Mesenchymal stem cell (in vitro differentiated cells and primary cell): Measurements from ENCODE around the gene PIKFYVE.
A peak's percentile ranks its signal among the peaks of the same experiment; 100 is the strongest.

Experiments used
- DNase-seq: peaks from one replicate; pipeline ENCODE4 v3.0.0-alpha.2; 2013
- H2AFZ ChIP-seq: one replicate; pipeline ENCODE4 v1.6.1; 2013; ENCODE audit warnings: low read depth, mild to moderate bottlenecking, control low read depth, inconsistent platforms, low read length, moderate library complexity
- H2AK5ac ChIP-seq: 2 replicates; pipeline ENCODE4 v1.6.1; 2013; ENCODE audit warnings: low read length, moderate library complexity, mild to moderate bottlenecking, inconsistent platforms; ENCODE audit not compliant: severe bottlenecking
- H2BK120ac ChIP-seq: one replicate; pipeline ENCODE4 v1.6.1; 2013; ENCODE audit warnings: low read depth, mild to moderate bottlenecking, inconsistent platforms, low read length, moderate library complexity
- H2BK12ac ChIP-seq, 2 experiments: one replicate each; pipeline ENCODE4 v1.6.1; 2013; ENCODE audit warnings: inconsistent platforms in 2 of 2, low read length in 2 of 2, mild to moderate bottlenecking in 2 of 2, moderate library complexity in 2 of 2, control low read depth in 1 of 2
- H2BK15ac ChIP-seq: one replicate; pipeline ENCODE4 v1.6.1; 2013; ENCODE audit warnings: mild to moderate bottlenecking, low read depth, inconsistent platforms; ENCODE audit not compliant: poor library complexity, severe bottlenecking
- H2BK5ac ChIP-seq: 2 replicates; pipeline ENCODE4 v1.6.1; 2013; ENCODE audit warnings: low read depth, mild to moderate bottlenecking, low read length, control low read depth, inconsistent platforms; ENCODE audit not compliant: poor library complexity, severe bottlenecking
- H3K14ac ChIP-seq, 2 experiments: one replicate each; pipeline ENCODE4 v1.6.1; 2013; ENCODE audit warnings: inconsistent platforms in 2 of 2, low read length in 2 of 2, control low read depth in 1 of 2, mild to moderate bottlenecking in 1 of 2, moderate library complexity in 1 of 2
- H3K18ac ChIP-seq, 2 experiments: one replicate each; pipeline ENCODE4 v1.6.1; 2013; ENCODE audit warnings: inconsistent platforms in 2 of 2, low read length in 2 of 2, control low read depth in 1 of 2, low read depth in 1 of 2, mild to moderate bottlenecking in 1 of 2
- H3K23ac ChIP-seq, 2 experiments: one replicate each; pipeline ENCODE4 v1.6.1; 2013; ENCODE audit warnings: inconsistent platforms in 2 of 2, low read length in 2 of 2, mild to moderate bottlenecking in 2 of 2, moderate library complexity in 2 of 2, control low read depth in 1 of 2
- H3K27ac ChIP-seq: 2 replicates; pipeline ENCODE4 v1.5.1; 2013; ENCODE audit warnings: mild to moderate bottlenecking, moderate library complexity, low read length, control low read depth, inconsistent platforms; ENCODE audit not compliant: poor library complexity, severe bottlenecking
- H3K27me3 ChIP-seq, 2 experiments: 2 replicates each; pipeline versions ENCODE4 v1.6.1 to v1.7.0; 2013; ENCODE audit warnings: low read length in 2 of 2, mild to moderate bottlenecking in 2 of 2, moderate library complexity in 2 of 2, control low read depth in 1 of 2, inconsistent platforms in 1 of 2; ENCODE audit not compliant: control insufficient read depth in 1 of 2, insufficient read depth in 1 of 2
- H3K36me3 ChIP-seq, 2 experiments: 2 replicates each; pipeline versions ENCODE4 v1.6.1 to v1.7.0; 2013; ENCODE audit warnings: low read length in 2 of 2, control low read depth in 1 of 2, inconsistent platforms in 1 of 2, low read depth in 1 of 2, mild to moderate bottlenecking in 1 of 2; ENCODE audit not compliant: insufficient read depth in 2 of 2, control insufficient read depth in 1 of 2
- H3K4ac ChIP-seq, 2 experiments: one replicate each; pipeline ENCODE4 v1.6.1; 2013; ENCODE audit warnings: inconsistent platforms in 2 of 2, low read length in 2 of 2, mild to moderate bottlenecking in 2 of 2, moderate library complexity in 2 of 2, control low read depth in 1 of 2, low read depth in 1 of 2
- H3K4me1 ChIP-seq: 2 replicates; pipeline ENCODE4 v1.6.1; 2013; ENCODE audit warnings: low read depth, low read length, control low read depth; ENCODE audit not compliant: control insufficient read depth, insufficient read depth
- H3K4me2 ChIP-seq: 2 replicates; pipeline ENCODE4 v1.6.1; 2013; ENCODE audit warnings: low read length, mild to moderate bottlenecking, inconsistent platforms; ENCODE audit not compliant: poor library complexity, severe bottlenecking
- H3K4me3 ChIP-seq, 2 experiments: 2 replicates each; pipeline versions ENCODE4 v1.5.1 to v1.7.0; 2013; ENCODE audit warnings: low read length in 2 of 2, mild to moderate bottlenecking in 2 of 2, control low read depth in 1 of 2, low read depth in 1 of 2; ENCODE audit not compliant: insufficient read depth in 1 of 2
- H3K79me1 ChIP-seq: replicated peaks from 2 replicates; pipeline ENCODE4 v1.6.1; 2013; ENCODE audit warnings: mild to moderate bottlenecking, control low read depth, low read length, inconsistent platforms; ENCODE audit not compliant: poor library complexity, severe bottlenecking
- H3K9ac ChIP-seq: 2 replicates; pipeline ENCODE4 v1.7.0; 2013; ENCODE audit warnings: mild to moderate bottlenecking, low read length, moderate library complexity
- H3K9me3 ChIP-seq: 2 replicates; pipeline ENCODE4 v1.7.0; 2013; ENCODE audit warnings: mild to moderate bottlenecking, low read length; ENCODE audit not compliant: control insufficient read depth
- H4K8ac ChIP-seq: one replicate; pipeline ENCODE4 v1.6.1; 2013; ENCODE audit warnings: inconsistent platforms, mild to moderate bottlenecking, low read length, moderate library complexity
- H4K91ac ChIP-seq: one replicate; pipeline ENCODE4 v1.6.1; 2013; ENCODE audit warnings: mild to moderate bottlenecking, low read length, inconsistent platforms
- WGBS: methylation state at CpG from one replicate; pipeline ENCODE4 v1.1.7; 2013; ENCODE audit warnings: mixed read lengths; 5-methylcytosine and 5-hydroxymethylcytosine counted together

The PIKFYVE gene

DNA sequence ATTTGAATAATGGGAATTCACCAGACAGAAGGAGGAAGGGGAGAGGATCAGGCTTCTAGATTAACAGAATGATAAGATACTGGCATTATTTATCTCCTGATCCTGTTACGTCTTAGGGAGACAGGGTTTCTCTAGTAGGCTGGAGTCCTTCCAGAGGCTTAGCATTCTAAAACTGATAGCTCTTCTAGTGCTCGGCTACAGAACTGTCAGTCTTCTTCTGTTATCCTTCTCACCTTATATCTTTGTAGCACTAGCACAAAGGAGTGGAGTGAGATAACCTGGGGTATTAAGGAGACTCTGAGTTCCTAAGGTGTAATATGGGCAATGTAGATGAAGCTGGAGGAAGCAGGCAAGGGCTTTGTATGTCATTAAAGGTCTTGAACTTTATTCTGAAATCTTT is 52.1 kb downstream of the PIKFYVE start:
- H2BK120ac ChIP-seq, result no peak overlapping the region
- no peak for DNase-seq
- H2AFZ ChIP-seq, result no peak overlapping the region
- H3K4ac ChIP-seq, result no peak overlapping the region
- peaks cover 1% of the 10 kb centered on the region for H3K4me1 ChIP-seq
- H3K36me3 ChIP-seq, result peaks cover 10 to 30% of the 10 kb centered on the region in 2 experiments
- H2BK12ac ChIP-seq, result no peak overlapping the region
- H3K27ac ChIP-seq, result no peak overlapping the region
- no peak overlapping the region for H3K4me3 ChIP-seq
- H4K8ac ChIP-seq, result no peak overlapping the region
- H3K18ac ChIP-seq, result no peak overlapping the region
- 100% methylated on average over 1 of the region's 2 CpGs for WGBS
- H3K9me3 ChIP-seq, result no peaks in the 10 kb centered on the region
- no peak overlapping the region for H3K9ac ChIP-seq
- H4K91ac ChIP-seq, result no peak overlapping the region
- no peak overlapping the region for H3K4me2 ChIP-seq
- H3K23ac ChIP-seq, result no peak overlapping the region
- peaks cover 2% of the 10 kb centered on the region for H3K79me1 ChIP-seq
- no peak overlapping the region for H2AK5ac ChIP-seq
- H3K27me3 ChIP-seq, result no peaks in the 10 kb centered on the region
- H2BK5ac ChIP-seq, result no peak overlapping the region
- H2BK15ac ChIP-seq, result no peak overlapping the region
- no peak overlapping the region for H3K14ac ChIP-seq

DNA sequence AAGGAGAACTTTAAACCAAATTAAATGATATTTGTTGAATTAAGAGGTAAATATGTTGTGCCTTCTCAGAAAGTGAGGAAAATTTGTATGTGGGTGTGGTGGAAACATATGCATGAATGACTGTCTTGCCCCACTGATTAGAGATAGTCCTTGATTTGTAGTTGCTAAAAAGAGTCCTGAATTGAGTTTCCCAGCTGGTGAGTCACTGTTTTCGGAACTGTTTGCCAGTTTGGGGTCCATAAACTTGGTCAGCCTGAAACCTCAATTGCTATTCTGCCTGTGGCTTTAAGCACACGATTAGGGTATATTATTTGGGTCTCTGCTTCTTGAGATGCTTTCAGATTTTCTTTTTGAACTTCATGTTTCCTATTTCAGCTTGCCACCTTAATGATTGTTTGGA is 53.3 kb downstream of the PIKFYVE start:
- Histone ChIP-seq H3K18ac (no peak overlapping the region), H4K91ac (no peak overlapping the region), H3K9ac (peak overlapping the region; percentile 78), H3K4ac (no peak overlapping the region), H2BK5ac (no peak overlapping the region), H3K79me1 (peaks cover 1% of the 10 kb centered on the region), H3K23ac (no peak overlapping the region), H2BK120ac (no peak overlapping the region), H3K36me3 (peaks cover 10 to 33% of the 10 kb centered on the region in 2 experiments), H2BK15ac (no peak overlapping the region), H3K14ac (no peak overlapping the region), H2BK12ac (no peak overlapping the region), H2AK5ac (no peak overlapping the region), H3K4me3 (no peak overlapping the region), H3K4me2 (no peak overlapping the region), H4K8ac (no peak overlapping the region), H3K27me3 (no peaks in the 10 kb centered on the region), H3K9me3 (no peaks in the 10 kb centered on the region), H2AFZ (no peak overlapping the region), H3K4me1 (peaks cover 1% of the 10 kb centered on the region), H3K27ac (no peak overlapping the region)
- DNase-seq, result no peak
- WGBS, result 86% methylated on average over 1 of the region's 2 CpGs

DNA sequence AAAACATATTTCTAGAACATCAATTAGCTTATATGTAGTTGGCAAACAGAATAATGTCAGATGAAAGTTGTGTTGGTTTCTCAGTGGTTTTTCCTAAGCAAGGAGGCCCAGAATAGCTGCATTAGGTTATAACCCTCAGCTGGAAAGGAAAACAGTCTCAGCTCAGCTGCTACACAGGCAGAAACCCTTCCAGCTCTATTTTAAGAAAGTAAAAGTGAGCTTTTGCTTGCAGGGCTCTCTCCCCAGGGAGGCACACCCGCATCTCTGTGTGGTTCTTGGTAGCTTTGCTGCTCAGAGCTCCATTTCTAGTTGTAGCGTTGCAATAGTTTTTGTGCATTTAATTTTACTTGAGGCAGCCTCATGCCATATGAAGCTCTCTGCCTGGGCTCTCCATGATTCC is 54.6 kb downstream of the PIKFYVE start:
- H4K91ac ChIP-seq, result no peak overlapping the region
- no peak overlapping the region for H3K4ac ChIP-seq
- no peak overlapping the region for H4K8ac ChIP-seq
- H2BK12ac ChIP-seq, result no peak overlapping the region
- peak overlapping the region; percentile 32 for H3K27ac ChIP-seq
- no peak overlapping the region for H3K18ac ChIP-seq
- no peak overlapping the region for H2BK120ac ChIP-seq
- H3K9me3 ChIP-seq, result no peaks in the 10 kb centered on the region
- H3K36me3 ChIP-seq, result peaks cover 5 to 46% of the 10 kb centered on the region in 2 experiments
- peaks cover 1% of the 10 kb centered on the region for H3K4me1 ChIP-seq
- peaks cover 7% of the 10 kb centered on the region for H3K79me1 ChIP-seq
- H2AFZ ChIP-seq, result no peak overlapping the region
- no peak overlapping the region for H3K4me2 ChIP-seq
- no peak overlapping the region for H3K14ac ChIP-seq
- WGBS, result 93% methylated on average over 1 of the region's 2 CpGs
- no peak overlapping the region for H2BK15ac ChIP-seq
- H3K27me3 ChIP-seq, result no peaks in the 10 kb centered on the region
- peak; percentile 17 for DNase-seq
- no peak overlapping the region for H2BK5ac ChIP-seq
- no peak overlapping the region for H3K23ac ChIP-seq
- H3K4me3 ChIP-seq, result peak overlapping the region in 1 of 2 experiments; percentile 31
- H3K9ac ChIP-seq, result peak overlapping the region; percentile 78
- no peak overlapping the region for H2AK5ac ChIP-seq

DNA sequence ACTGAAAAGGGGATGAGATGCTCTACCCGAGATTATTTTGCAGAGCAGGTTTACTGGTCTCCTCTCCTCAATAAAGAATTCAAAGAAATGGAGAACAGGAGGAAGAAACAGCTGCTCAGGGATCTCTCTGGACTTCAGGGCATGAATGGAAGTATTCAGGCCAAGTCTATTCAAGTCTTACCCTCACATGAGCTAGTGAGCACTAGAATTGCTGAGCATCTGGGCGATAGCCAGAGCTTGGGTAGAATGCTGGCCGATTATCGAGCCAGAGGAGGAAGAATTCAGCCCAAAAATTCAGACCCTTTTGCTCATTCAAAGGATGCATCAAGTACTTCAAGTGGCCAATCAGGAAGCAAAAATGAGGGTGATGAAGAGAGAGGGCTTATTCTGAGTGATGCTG is 60.0 kb downstream of the PIKFYVE start:
- no peaks in the 10 kb centered on the region for H3K27me3 ChIP-seq
- no peak overlapping the region for H3K23ac ChIP-seq
- no peak overlapping the region for H3K18ac ChIP-seq
- H2BK120ac ChIP-seq, result no peak overlapping the region
- no peak overlapping the region for H3K4ac ChIP-seq
- H3K4me3 ChIP-seq, result no peak overlapping the region
- H2AFZ ChIP-seq, result no peak overlapping the region
- no peak overlapping the region for H2AK5ac ChIP-seq
- WGBS, result 96% methylated on average over 4 of the region's 4 CpGs
- no peak overlapping the region for H3K14ac ChIP-seq
- no peaks in the 10 kb centered on the region for H3K9me3 ChIP-seq
- no peak overlapping the region for H4K8ac ChIP-seq
- no peak overlapping the region for H3K4me2 ChIP-seq
- H2BK12ac ChIP-seq, result no peak overlapping the region
- no peak for DNase-seq
- H3K36me3 ChIP-seq, result peaks cover 17 to 81% of the 10 kb centered on the region in 2 experiments
- H3K9ac ChIP-seq, result no peak overlapping the region
- H3K79me1 ChIP-seq, result peaks cover 17% of the 10 kb centered on the region
- no peak overlapping the region for H2BK5ac ChIP-seq
- H3K4me1 ChIP-seq, result no peaks in the 10 kb centered on the region
- H2BK15ac ChIP-seq, result no peak overlapping the region
- H3K27ac ChIP-seq, result no peak overlapping the region
- no peak overlapping the region for H4K91ac ChIP-seq
